Panc1 (cell line): ENCODE data around the gene FAM168B.

Source experiments
- POLR2AphosphoS5 ChIP-seq: IDR thresholded peaks from 2 replicates; pipeline ENCODE4 v1.6.1; 2012; ENCODE audit warnings: mild to moderate bottlenecking, low read depth, low read length, moderate library complexity
- SIN3A ChIP-seq: IDR thresholded peaks from 2 replicates; pipeline ENCODE4 v1.6.1; 2012; ENCODE audit warnings: low read depth, mild to moderate bottlenecking, low read length, moderate library complexity, borderline replicate concordance; ENCODE audit not compliant: insufficient read depth
- TF ChIP-seq, protein P1 (sequence below): fragments of 450-650 bp; IDR thresholded peaks from 2 replicates; pipeline ENCODE4 v1.5.1; 2017; ENCODE audit warnings: mild to moderate bottlenecking

DNA sequence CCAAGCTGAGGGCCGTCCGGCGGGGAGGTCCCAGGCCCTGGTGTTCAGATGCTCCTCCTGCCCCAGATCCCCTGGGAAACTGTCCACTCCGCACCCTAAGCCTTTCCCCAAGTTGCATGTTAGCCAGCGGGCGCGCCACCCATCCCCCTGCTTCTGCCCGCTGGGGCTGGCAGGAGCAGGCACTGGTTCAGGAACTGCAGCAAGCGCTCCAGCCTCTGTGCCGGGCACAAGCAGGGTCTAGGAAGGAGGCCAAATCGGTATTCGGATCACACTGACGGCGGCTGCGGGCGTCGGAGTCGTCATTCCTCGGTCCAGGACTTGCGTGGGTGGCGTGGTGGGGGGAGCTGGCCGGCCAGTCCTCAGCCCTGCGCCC, 53.7 kb downstream of the FAM168B start:
- TF ChIP-seq, protein P1, sequence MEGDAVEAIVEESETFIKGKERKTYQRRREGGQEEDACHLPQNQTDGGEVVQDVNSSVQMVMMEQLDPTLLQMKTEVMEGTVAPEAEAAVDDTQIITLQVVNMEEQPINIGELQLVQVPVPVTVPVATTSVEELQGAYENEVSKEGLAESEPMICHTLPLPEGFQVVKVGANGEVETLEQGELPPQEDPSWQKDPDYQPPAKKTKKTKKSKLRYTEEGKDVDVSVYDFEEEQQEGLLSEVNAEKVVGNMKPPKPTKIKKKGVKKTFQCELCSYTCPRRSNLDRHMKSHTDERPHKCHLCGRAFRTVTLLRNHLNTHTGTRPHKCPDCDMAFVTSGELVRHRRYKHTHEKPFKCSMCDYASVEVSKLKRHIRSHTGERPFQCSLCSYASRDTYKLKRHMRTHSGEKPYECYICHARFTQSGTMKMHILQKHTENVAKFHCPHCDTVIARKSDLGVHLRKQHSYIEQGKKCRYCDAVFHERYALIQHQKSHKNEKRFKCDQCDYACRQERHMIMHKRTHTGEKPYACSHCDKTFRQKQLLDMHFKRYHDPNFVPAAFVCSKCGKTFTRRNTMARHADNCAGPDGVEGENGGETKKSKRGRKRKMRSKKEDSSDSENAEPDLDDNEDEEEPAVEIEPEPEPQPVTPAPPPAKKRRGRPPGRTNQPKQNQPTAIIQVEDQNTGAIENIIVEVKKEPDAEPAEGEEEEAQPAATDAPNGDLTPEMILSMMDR = no peak
- TF ChIP-seq POLR2AphosphoS5 (no peak), SIN3A (no peak)
